MM.1S (cell line): ENCODE results near the gene CNPY1.

ENCODE experiments used
- CTCF ChIP-seq: fragments of 300-600 bp; sonication (generic); IDR thresholded peaks from 2 replicates; pipeline ENCODE4 v1.5.1; 2016; ENCODE audit warnings: antibody characterized with exemption, low read length, mixed read lengths
- EZH2 ChIP-seq: fragments of 300-600 bp; sonication (generic); optimal IDR thresholded peaks from 2 replicates; pipeline ENCODE3; 2017; ENCODE audit warnings: low read depth, mild to moderate bottlenecking, antibody characterized with exemption, low read length, mixed read lengths
- EZH2phosphoT487 ChIP-seq: fragments of 300-600 bp; sonication (generic); IDR thresholded peaks from 2 replicates; pipeline ENCODE4 v1.6.1; 2018; ENCODE audit warnings: antibody characterized with exemption, low read length

GRCh38 chr7:155527664-155528063 is 18.7 kb downstream of the CNPY1 start:
- TF ChIP-seq CTCF (no peak), EZH2 (no peak), EZH2phosphoT487 (no peak)
